Measurements from ENCODE around the gene OSGIN1.

GRCh38 chr16:83903751-83904150 lies 49.3 kb upstream of the OSGIN1 start:
- TF ChIP-seq JUN (CRISPR knock-in tag; IDR thresholded peaks at IDR 0.05) = no peak
- no peak for TF ChIP-seq MLX (CRISPR knock-in tag; IDR thresholded peaks at IDR 0.05)
- TF ChIP-seq CTCF (IDR thresholded peaks at IDR 0.05) = no peak
- TF ChIP-seq NR2C2 (CRISPR knock-in tag; IDR thresholded peaks at IDR 0.05) = no peak
- TF ChIP-seq E2F4 (CRISPR knock-in tag; IDR thresholded peaks at IDR 0.05; ENCODE audit: borderline replicate concordance, low read depth) = no peak
- no peak for TF ChIP-seq SP1 (CRISPR knock-in tag; conservative IDR thresholded peaks at IDR 0.05)
- no peak for TF ChIP-seq MAX (CRISPR knock-in tag; IDR thresholded peaks at IDR 0.05)
- TF ChIP-seq ZBTB43 (CRISPR knock-in tag; IDR thresholded peaks at IDR 0.05) = no peak

Data from WTC11 (cell line).